Stimulated activated CD4-positive, alpha-beta T cell treated with anti-CD3 and anti-CD28 coated beads, Interleukin-2, amount 100 ng/mL, for 4 hours (primary cell): ENCODE measurements around the gene GIMAP8.

Experiments used
- DNase-seq: peaks from one replicate; pipeline ENCODE4 v3.0.0-alpha.2; 2020; ENCODE audit warnings: low read depth

The GIMAP8 gene

DNA sequence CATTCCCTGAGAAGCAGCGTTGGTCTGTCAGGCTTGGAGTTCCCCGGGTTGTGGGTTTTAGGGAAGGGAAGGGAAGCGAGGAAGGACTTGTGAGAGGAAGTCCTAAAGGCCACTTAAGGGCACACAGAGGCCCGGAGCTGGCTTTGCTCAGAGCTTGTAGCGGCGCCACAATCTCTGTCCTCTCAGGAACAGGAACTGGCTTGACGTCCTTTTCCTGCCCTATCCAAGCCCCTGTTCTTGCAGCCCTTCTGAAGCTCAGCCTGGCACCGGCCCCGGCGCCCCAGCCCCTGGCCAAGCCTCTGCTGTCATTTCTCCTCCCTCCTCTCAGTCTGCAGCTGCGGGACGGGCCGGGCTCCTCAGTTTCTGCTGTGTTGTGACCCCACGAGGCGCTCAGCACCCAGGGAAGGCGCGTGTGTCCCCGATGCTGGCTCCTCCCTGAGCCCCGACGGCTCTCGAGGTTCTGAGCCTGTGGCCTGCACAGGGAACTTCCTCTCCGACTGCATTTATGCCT is at the start of gene GIMAP8:
Gene GIMAP8, plus strand, starts transcription at position 140 of the 511 bp plus-strand sequence. CDS start 16,069 bp downstream, outside the sequence.
- peak; percentile 32 for DNase-seq

DNA sequence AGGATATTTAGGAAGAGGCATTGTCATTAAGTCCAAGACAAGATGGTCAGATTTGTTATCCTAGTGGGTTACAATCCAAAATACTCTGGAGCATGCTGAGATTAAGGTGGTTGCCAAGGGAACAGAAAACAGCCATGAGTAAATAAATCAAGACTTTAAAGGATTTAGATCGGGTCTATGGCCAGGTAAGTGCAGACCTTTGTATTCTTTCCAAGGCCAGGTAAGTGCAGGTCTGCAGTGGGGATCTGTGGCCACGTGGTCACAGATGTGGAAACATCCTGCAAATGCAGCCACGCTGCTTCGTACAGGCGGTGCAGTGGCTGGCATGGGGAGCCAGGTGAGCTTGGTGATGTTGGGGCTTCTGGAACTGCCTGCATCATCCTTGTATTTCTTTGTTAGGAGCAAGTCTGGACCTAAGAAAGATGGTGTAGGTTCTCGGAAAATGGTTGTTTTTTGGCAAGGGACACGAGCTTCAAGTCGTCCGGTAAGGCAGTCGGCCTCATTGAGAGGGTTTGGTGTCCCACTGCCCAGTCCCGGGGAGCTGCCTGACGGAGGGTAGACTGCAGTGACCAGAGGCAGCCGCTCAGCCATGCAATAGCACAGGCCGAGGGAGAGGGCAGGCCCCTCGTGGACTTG is 49.5 kb upstream of the GIMAP8 start:
- DNase-seq, result no peak

DNA sequence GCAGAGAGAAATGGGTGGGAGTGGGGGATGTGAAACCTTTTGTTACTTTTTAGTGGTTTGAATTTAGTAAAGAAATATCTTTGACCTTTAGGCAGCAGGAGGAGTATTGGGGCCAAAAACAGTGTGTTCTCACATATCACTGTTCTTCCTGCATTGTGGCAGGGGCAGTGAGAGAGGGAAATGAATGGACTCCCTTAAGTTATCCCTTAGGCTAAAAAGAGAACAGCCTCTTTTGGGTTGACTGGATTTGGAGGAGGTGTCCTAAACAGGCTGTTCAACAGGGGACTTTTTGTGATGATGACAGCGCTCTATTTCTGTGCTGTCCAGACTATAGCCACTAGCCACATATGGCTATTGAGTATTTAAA is 49.0 kb upstream of the GIMAP8 start:
- no peak for DNase-seq

DNA sequence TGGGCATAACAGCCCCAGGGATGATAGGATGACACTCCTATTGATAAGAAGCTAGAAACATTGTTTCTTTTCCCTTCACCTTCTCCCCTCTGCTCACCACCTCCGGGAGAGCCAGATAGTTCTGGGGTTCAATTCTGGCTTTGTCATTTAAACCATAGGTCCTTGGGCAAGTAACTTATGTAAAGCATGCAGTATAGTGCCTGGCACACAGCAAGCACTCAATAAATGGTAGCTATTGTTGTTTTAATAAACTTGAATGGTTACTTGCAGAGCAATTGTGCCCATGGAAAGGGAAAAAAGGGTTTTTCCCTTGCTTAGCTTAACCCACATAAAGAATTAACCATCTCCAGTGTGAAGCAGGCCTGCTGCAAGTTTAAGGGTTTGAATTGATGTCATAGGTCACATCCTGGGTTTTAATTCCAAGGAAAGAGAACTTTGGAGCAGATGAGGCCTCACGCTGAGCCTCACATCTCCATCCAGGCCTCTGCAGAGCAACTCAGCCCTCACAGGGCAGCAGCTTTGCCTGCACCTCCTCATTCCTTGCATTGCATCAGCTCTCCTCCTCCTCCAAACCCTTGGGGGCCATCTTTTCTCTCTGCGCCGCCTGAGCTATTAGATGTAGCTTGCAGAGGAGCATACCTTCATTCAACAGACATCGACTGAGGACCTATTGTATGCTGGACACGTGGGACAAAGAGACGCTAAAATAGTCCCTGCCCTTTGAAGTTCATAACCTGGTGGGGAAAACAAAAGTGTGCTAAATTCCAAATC is 48.4 kb upstream of the GIMAP8 start:
- DNase-seq, result no peak

DNA sequence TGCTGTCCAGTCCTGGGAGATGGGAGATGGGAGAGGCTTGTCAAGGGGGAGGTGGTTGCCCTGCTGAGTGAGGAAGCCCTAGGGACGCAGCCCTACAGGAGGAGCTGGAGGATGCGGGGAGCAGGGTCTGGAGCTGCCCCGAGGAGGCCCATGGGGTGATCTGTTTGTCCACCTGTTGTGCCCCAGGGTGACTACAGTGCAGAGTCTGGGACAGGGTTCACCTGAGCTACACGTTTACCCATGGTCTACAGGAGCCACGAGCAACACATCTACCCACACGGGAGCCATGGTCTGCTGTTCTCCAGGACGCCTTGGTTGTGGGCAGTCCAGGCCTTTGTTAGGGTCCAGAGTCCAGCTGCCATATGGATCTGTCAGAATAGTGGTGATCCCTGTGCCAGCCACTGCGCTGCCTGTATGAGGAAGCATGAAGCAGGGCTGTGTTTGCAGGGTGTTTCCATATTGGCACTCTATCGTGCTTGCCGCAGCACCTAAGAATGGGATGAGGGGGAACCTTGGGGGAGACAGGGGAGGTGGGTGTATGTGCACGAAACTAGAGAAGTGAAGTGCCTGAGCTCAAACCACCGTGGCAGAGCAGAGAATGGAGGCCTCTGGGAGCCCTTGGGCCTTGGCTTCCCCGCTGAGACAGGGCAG is 47.6 kb upstream of the GIMAP8 start:
- no peak for DNase-seq

DNA sequence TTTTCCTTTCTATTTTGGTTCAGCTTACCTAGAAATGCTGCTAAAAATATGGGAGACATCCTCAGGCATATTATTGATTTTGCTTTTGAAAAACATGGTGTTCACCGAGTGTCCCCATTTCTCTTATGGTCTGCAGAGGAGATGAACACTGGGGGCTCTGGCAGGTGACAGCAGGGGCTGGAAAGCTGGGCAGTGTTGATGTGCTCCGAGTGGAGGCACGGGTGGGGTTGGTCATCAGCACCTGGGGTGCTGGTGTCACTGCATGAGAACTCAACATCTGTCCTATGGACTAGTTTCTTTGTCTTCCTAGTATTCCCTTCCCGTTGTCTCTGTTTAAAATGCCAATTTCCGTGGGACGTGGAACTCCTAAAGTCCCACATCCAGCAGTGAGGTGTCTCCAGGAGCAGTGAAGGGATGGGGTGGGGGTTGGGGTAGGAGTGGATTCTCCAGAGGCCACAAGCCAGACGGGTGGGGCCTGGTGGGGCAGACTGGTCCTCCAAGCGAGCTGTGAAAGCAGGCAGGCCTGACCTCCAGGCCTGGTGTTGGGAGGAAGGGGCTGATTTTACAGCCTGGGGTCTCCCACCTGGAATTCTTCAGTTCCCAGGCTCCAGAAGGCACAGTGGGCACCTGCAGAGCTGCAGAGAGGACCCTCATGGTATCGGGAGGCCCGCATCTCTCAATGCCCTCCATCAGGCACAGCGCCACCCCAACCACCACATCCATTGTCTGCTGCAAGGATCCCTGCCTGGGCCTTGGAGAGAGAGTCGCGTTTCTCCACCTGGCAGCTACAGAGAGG is 46.9 kb upstream of the GIMAP8 start:
- no peak for DNase-seq

DNA sequence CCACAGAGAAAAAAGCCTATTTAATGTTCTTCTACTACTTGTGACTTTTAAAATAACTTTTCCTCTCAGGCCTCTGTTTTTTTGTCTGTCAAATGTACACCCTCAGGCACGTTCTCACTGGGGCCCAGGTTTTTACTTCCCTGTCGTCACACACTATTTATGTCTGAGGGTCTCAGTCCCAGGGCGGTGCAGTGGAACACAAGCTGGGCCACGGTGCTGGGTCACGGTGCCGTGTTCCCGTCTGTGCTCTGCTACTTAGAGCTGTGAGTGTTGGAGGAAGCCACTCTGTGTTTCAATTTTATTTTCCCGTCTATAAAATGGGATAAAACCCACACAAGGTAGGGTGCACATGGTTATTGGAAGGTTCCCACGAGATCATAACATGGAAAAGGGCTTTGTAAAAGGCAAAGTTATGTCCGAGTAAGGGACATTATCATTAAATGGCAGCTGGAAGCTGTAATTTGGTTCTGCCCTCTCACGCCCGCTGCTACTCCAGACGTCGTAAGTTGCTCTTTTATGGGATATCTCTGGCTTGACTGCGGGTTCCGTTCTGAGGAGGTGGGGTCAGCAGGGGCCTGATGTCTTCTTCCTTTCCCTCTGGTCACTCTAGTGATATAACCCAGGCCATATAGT is 46.1 kb upstream of the GIMAP8 start:
- DNase-seq, result no peak

DNA sequence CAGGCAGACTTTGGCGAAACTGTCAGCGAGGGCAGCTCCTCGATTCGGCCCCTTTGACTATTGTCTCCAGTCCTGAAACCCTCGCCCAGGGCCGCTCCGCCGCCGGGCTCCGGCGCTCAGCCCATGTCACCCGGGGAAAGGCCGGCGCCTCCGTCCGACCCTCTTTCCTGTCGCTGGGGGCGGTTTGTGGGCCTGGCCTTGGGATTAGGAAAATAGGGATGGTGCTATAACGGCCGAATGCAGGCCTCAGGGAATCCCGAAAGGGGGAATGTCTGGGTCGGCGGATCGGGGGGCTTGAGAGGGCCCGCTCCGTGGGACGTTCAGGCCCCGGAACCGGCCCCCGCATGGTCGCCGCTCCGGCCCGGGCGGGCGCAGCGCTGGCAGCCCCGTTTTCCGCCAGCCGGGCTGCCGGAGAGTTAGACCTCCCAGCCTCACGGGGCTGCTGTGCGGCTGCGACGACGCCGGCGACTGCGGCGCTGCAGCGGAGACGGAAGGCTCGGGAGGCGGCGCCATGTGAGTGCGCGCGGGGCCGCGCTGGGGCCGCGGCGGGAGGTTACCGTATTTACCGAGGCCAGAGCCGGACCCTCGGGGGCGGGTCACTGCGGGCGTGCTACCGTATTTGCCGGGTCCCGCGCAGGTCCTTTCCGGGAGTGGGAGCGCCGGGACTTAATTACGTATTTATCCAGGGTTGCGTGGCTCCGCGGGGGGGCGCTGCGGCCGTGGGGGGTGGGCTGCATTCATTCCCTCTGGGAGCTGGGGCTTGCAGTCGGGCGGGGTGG is 45.4 kb upstream of the GIMAP8 start:
- DNase-seq, result peak; percentile 53

DNA sequence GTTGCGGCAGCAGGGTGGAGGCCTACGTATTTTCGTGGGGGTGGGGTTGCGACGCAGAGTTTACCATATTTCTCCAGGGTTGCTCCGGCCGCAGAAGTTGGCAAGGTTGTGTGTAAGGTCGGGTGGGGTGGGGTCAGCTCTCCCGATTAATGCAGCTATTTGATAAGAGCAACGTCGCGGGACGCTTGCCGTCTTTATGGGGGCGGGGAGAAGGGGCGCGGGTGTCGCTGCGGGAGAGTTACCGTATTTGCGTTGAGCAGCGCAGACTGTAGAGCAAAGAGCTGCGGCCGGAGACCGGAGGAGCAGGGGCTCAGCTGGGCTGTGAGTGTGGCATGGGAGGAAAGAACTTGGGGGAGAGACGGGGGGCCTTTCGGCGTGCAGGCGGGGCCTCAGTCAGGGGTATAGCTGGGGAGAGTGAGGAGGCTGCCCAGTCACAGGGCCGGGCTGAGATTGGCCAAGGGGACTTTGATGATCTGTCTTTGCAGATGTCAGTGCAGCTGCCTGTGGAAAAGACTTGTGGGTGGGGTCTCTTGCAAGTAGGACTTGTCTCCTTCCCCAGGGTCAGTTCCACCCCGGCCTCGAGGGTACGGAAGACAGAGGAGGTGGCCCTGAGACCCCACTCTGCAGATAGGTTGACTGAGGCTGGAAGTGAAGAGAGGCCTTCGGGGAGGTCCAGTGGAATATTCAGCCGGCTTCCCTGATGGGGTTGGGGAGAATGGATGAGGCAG is 44.7 kb upstream of the GIMAP8 start:
- no peak for DNase-seq

DNA sequence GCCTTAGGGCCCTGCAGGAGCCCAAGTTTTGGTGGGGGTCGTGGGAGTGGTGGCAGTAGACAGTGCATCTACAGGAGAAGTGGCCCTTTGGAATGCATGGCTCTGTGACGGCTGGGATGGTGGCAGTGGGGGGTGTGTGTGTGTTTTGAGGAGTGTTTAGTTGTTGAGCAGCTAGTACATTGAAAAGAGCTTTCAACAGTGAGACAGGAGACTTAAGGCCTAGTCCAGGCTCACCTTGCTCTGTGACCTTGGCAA is 44.2 kb upstream of the GIMAP8 start:
- DNase-seq, result no peak

DNA sequence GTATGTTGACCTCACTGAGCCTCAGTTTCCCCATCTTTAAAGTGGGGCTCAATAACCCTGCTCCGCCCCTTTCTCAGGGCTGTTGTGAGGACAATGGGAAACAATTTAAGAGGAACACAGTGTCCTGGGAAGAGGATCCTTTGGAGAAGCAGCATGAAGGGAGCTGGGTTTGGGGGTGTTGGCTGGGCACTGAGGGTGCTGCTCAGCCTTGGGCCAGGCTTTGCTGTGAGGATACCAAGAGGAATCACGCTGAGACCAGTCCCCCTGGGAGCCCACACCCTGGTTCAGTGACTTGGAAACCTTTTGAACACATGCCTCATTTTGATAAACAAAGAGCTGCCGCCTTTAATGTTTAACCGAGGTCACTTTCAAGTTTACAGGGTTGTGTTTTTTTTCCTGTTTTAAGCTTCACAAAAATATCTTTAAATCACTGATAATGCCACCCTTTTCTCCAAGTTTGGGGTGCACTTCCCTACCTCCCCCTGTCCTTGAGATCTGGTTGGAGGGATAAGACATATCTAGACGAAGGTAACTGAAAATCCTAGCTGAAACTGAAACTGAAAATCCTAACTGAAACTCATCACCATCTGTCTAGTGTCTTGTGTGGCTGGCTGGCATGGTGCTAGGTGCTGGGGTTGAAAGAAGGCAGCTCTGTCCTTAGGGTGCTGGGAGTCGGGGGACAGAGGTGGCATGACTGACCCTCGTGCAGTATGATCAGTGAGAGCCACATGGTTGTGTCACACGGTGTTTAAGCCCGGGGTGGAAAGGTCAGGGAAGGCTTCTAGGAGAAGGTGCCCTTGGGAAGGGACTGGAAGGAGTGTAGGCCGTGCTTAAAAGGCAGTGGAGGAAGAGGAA is 43.6 kb upstream of the GIMAP8 start:
- DNase-seq, result peak; percentile 21

DNA sequence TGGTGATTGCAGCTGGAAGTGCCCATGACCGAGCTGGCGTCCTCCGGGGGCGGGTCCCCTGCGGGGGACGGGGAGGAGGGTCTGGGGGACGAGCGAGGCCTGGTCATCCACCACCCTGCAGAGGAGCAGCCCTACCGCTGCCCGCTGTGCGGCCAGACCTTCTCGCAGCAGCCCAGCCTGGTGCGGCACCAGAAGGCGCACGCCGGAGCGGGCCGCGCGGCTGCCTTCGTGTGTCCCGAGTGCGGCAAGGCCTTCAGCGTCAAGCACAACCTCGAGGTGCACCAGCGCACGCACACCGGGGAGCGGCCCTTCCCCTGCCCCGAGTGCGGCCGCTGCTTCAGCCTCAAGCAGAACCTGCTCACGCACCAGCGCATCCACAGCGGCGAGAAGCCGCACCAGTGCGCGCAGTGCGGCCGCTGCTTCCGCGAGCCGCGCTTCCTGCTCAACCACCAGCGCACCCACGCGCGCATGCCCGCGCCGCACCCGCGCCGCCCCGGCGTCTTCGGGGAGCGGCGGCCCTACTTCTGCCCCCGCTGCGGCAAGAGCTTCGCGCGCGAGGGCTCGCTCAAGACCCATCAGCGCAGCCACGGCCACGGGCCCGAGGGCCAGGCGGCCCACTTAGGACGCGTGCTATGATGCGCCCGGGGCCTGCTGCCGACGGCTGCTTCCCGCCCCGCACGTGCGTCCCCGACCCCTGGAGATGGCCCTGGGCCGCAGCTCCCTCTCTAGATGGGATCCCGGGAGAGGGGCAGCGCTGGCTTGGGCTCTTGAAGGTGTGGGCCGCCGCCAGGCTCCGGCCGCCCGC is 42.6 kb upstream of the GIMAP8 start:
- DNase-seq, result no peak

DNA sequence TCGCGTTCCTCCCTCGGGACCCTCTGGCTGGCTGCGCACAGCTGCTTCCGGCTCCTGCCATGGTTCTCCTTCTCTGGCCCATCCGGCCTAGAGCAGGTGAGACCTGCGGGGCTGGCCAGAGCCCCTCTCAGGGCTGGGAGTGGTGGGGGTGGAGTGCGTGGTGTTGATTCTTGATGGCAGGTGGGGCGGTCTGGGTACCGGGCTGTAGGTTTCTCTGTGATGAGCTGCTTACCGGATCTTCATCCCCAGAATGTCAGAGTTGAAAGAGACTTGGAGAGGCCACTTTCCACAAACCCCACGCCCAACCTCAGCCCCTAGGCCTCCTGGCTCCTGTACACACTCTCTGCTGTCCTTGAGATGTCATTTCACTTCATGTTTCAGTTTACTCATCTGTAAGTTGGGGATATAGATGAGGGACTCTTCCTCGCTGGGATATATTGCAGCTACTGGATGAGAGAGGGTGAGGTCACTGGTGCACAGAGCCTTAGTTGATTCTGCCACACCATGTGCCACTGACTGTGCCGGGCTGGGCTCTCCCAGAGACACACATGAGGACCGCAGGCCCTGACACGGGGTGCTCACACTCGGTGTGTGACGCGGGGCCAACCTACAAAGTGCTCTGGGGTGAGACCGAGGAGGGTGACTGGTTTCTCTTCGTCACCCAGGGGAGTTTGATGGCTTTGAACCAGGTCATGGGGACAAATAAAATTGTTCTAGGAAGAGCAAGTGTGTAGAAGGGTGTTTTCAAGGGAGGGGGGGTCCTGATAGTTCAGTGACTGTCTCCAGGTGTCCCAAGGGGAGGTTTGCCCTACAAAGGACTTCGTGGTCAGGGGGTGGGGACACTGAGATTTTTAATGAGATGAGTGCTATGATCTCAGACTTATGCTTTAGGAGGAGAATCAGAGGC is 41.8 kb upstream of the GIMAP8 start:
- no peak for DNase-seq

DNA sequence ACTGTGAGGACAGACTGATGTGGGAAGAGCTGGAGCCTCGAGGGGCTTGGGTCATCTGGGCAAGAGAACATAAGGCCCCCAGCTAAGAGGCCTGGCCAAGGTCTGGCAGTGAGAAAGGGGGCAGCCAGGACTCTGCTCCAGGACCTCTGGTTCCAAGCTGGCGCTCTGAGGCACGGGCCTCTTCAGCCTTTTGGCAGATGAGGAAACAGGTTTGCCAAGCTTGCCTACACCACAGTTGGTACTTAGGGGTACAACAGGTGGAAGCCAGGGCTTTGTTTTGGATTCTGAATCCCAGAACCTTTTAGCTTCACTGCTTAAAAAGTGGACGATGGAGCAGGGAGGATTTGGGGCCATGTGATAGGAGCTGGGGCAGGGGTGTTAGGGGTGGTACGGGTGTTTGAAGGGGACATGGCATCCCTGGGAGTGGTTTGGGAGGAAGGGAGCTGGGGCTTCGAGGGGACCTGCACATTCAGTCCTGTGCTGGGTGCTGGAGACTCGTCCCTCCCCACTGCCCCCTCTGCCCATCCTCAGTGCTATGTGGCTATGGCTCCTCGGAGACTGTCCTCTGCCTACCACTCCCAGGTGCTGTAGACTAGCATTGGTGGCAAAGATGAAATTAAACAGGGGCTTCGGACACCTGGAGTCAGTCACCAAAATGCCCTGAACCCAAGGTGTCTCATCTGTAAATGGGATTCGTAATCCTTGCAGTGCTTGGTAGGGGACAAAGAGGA is 41.0 kb upstream of the GIMAP8 start:
- no peak for DNase-seq

DNA sequence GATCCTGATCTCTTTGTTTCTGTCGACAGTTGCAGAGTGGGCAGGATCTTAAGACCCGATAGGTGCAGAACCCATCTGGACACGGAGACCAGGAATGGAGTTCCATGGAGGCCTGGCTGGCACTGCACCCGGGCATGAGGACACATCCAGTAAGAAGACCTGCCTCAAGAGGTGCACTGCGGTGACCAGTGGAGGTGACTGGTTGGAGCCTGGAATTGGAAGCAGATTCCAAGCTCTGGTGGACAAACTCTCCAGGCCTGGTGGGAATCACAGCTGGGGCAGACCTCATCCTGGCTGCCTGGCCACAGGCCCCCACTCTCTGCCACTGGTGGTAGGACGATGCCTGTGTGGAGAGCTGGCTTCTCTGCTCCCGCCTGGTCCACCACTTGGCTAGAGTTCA is 40.3 kb upstream of the GIMAP8 start:
- no peak for DNase-seq

DNA sequence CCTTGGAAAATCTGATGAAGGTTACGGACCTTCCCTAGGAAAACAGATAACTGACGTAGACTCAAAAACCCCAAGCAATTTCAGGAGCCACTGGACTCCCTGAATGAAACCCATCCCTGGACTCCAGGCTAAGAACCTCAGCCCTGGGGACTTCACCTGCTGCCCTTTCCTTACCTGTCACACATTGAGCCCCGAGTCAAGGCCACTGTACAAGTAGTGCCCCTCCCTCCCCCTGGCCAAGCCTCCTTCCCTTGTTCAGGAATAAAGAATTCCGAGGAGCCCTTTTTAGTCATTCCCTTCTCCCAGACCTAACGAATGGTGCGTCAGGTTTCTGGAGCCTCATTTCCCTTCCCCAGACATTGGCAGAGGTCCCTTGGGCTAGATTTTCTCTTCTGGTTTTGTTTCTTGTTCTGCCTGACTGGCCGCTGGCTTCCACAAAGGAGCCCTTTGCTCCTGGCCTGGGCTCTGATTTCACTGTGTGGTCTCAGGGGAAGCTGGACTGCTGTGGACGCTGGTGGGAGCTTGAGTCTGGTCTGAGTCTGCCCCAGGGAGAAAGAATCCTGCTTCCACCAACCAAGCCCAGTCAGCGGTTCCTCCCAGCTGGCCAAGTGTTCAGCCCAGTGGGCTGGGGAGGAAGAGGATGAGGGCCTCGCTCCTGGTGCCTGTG is 39.6 kb upstream of the GIMAP8 start:
- no peak for DNase-seq
